GM19193 (cell line): ENCODE data around the gene PCSK4.

Source experiments
- POLR2A ChIP-seq: IDR thresholded peaks from 4 replicates; pipeline ENCODE4 v1.6.1; 2011; ENCODE audit not compliant: insufficient read depth, insufficient read length; ENCODE audit errors: extremely low read depth

Gene PCSK4

GRCh38 chr19:1490311-1491113, at the start of gene PCSK4:
Gene PCSK4, minus strand, starts transcription at chr19:1490350. Its CDS starts 4 bp downstream, at chr19:1490346.
- TF ChIP-seq POLR2A = no peak

DNA sequence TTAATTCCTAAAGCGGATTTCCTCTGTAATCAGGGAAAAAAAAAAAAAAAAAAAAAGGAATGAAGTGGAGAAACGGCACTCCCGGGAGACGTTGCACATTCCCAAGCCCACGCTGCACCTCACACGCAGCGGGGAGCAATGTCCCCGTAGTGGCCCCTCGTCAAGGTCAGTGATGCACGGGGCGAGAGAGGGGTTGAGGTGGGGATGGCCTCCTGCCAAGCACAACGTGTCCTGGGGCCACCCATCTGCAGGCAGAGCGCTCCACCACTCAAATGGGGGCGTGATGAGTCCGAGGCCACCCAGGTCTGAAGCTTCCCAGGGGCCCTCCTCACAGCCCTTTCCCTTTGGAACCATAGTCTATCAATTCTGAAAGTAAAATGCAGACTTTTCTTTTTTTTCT, 48.8 kb upstream of the PCSK4 start:
- no peak for TF ChIP-seq POLR2A

GRCh38 chr19:1534972-1535371, 44.8 kb upstream of the PCSK4 start:
- TF ChIP-seq POLR2A = no peak

DNA sequence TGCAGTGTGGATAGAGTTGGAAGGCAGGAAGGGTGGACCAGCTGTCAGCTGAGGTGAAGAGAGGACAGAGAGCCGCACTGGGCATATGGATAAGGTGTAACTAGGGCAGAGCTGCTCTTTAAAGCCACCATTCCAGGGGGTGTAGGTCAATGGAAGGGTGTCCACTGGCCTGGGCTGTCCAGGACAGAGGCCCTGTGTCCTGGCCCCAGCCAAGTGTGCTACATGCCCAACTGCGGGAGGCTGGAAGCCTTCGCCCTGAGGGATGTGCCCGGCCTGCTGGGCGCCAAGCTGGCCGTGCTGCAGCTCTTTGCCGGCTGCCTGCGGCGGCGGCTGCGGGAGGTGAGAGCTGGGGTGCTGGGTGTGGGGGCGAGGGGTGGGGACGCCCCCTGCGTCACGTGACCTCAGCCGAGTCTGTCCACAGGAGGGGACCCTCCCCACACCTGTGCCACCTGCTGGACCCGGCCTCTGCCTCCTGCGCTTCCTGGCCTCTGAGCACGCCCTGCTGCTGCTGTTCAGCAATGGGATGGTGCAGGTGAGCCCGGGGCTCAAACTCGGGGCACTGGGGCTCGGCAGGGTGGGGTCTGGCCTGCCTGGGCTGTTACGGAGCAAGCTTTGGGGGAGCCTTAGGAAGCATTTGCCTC, 43.5 kb upstream of the PCSK4 start:
- no peak for TF ChIP-seq POLR2A

DNA sequence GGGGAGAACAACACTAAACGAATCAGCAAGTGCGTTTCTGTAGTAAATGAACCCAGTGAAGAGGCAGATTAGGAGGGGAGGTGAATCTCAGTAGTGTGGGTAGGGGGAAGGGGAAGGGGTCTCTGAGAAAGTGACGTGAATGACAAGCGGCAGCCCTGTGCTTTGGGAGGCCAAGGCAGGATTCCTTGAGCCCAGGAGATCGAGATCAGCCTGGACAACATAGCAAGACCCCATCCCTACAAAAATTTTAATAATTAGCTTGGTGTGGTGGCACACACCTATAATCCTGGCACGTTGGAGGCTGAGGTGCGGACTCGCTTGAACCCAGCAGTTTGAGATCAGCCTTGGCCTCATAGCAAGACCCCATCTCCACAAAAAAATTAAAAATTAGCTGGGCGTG, 41.9 kb upstream of the PCSK4 start:
- TF ChIP-seq POLR2A = no peak

DNA sequence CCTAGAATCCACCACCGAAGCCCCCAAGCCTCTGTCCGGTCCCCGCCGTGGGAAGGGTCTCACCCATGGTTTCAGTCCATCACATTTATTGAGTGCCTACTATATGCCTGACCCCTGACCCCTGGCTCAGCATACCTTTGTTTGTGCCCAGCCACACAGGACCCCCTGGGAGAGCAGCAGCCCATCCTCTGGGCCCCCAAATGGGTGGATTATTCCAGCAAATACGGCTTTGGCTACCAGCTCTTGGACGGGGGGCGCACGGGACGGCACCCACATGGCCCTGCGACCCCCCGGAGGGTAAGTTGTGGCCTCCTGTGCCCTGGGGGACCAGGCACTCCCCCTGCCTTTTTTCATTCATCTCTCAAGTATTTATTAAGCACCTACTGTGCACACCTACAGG, 41.4 kb upstream of the PCSK4 start:
- TF ChIP-seq POLR2A = no peak

GRCh38 chr19:1529430-1529816, 39.3 kb upstream of the PCSK4 start:
- no peak for TF ChIP-seq POLR2A

GRCh38 chr19:1528596-1529429, 38.7 kb upstream of the PCSK4 start:
- no peak for TF ChIP-seq POLR2A

DNA sequence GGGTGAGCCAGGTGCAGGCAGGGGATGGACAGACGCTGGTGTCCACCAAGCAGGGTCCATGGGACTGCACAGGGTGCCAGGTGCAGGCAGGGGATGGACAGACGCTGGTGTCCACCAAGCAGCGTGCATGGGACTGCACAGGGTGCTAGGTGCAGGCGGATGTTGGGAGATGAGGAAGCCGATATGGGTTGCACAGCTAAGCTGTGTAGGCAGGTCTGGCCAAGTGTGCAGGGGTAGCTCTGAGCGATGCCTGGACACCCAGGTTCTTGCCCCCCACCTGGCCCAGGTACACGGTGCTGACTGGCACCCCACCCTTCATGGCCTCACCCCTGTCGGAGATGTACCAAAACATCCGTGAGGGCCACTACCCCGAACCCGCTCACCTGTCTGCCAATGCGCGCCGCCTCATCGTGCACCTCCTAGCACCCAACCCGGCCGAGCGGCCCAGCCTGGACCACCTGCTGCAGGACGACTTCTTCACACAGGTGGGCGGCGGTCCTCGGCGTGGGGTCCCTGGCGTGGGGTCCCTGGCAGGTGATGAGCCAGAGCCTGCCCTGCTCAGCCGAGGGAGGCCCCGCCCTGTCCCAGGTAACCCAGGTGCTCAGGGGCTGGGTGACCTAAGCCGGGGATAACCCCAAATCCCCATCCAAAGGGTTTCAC, 37.6 kb upstream of the PCSK4 start:
- no peak for TF ChIP-seq POLR2A

GRCh38 chr19:1526979-1527649, 37.0 kb upstream of the PCSK4 start:
- no peak for TF ChIP-seq POLR2A

GRCh38 chr19:1526066-1526778, 36.1 kb upstream of the PCSK4 start:
- TF ChIP-seq POLR2A = no peak

DNA sequence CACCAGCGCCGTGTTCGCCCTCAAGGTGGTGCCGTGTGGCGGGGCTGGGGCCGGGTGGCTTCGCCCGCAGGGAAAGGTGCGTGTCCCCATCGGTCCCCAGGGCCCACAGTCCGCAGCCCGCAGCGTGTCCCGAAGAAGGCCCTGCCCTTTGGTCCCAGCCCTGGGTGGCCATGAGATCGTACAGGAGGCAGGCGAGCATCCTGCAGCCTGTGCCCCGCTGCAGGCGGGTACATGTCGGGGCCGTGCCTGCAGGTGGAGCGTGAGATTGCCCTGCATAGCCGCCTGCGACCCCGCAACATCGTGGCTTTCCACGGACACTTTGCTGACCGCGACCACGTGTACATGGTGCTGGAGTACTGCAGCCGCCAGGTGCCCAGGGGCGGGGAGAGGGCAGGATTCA, 35.2 kb upstream of the PCSK4 start:
- no peak for TF ChIP-seq POLR2A

GRCh38 chr19:1524972-1525325, 34.8 kb upstream of the PCSK4 start:
- no peak for TF ChIP-seq POLR2A
